GM21390 (cell line): ENCODE measurements around the gene COQ9.

Experiments
- ATAC-seq: cut with Tn5 transposase; IDR thresholded peaks from one replicate; pipeline ENCODE4 v1.9.1; 2021; ENCODE audit not compliant: unreplicated experiment

Gene COQ9

DNA sequence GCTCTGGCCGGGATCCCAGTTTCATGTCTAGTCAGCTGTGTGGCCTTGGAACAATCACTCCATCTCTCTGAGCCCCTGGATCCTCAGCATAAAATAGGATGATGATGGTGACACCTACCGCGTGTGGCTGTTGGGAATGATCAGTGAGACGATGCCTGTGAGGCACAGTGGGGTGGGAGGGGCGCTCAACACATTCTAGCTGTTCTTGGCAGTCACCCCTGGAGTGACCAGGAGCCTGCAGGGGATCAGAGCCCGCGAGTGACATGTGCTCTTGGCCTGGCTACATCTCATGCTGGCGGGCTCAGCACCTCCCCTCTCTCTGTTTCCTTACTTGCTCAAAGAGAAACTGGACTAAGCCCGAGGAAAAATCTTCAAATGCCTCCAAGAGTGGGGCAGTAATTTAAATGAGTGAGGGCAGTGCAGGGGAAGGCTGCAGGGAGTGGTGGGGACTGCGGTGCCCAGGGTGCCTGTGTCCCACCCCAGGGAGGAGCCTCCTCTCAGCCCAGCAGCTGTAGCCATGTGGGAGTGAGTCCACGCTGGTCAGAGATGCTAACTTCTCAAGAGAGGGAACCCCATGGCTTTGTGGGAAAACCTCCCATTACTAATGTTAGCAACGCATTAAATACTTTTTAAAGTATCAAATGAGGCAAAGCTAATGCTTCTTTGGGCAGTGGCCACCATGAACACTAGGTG lies 62.1 kb downstream of the COQ9 start:
- no peak for ATAC-seq

DNA sequence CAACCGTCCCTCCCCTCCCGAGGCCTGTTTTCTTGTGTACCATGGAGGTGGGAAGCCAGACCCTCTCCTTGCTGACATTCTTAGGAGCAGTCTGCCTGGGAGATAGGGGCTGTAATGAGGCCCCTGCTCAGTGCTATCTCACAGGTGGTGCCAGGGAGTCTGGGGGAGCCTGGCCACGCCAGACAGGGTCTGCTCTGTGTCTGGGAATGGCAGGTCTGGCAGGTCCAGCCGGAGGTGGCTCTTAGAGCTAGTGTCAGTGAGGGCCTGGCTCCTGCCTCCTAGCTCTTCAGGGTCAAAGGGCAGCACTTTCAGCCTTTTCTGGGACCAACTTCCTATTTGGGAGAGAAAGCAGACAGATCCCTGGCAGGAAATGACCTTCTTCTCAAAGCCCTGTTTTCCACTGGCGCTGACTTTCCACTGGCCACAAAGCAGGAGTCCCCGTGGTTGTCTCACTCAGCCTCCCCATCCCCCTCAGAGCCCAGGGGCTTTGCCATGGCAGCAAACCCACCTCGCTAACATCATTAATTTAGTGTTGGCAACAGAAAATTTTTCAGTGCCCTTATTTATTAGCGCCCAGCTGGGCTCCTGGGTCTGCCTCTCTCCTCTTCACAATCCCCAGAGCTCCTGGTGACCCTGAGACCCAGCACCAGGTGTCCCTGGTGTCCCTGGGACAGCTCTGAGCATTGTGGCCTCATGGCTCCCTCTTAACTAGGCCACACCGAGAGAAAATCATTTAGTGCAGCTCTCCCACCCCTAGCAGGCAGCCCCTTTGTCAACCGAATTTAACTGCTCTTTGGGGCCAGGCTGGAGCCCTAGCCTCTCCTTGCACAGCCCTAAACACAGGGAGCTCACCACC lies 63.0 kb downstream of the COQ9 start:
- ATAC-seq = no peak
